HG02759 (cell line): ENCODE data around the gene XPR1.
"Not testable (repeated sequence)": the region's sequence is repeated elsewhere in the genome, so short reads cannot be mapped to it uniquely, and the experiment has no call there.

Experiments used
- ATAC-seq: cut with Tn5 transposase; IDR thresholded peaks from one replicate; pipeline ENCODE4 v1.9.1; 2021; ENCODE audit warnings: mild to moderate bottlenecking, moderate library complexity; ENCODE audit not compliant: unreplicated experiment

Gene XPR1

GRCh38 chr1:180711260-180711659 is 79.4 kb downstream of the XPR1 start:
- not testable (repeated sequence) for ATAC-seq

- no peak for ATAC-seq
These were observed 88.9 kb downstream of the XPR1 start for GRCh38 chr1:180720753-180721152.

- no peak for ATAC-seq
These were observed 90.8 kb downstream of the XPR1 start for GRCh38 chr1:180722586-180722985.

- no peak for ATAC-seq
These were observed 92.2 kb downstream of the XPR1 start for GRCh38 chr1:180724055-180724454.

GRCh38 chr1:180726024-180726423 is 94.2 kb downstream of the XPR1 start:
- not testable (repeated sequence) for ATAC-seq

GRCh38 chr1:180727751-180728150 is 95.9 kb downstream of the XPR1 start:
- not testable (repeated sequence) for ATAC-seq

GRCh38 chr1:180728472-180729106 is 96.8 kb downstream of the XPR1 start:
- no peak for ATAC-seq

GRCh38 chr1:180731131-180731530 is 99.3 kb downstream of the XPR1 start:
- no peak for ATAC-seq

- ATAC-seq: no peak
These were observed 101.0 kb downstream of the XPR1 start for GRCh38 chr1:180732866-180733265.

- no peak for ATAC-seq
These were observed 102.5 kb downstream of the XPR1 start for GRCh38 chr1:180734366-180734765.

- ATAC-seq: no peak
These were observed 110.8 kb downstream of the XPR1 start for GRCh38 chr1:180742663-180743062.

GRCh38 chr1:180743868-180744267 is 112.0 kb downstream of the XPR1 start:
- ATAC-seq: no peak

GRCh38 chr1:180745098-180745497 is 113.3 kb downstream of the XPR1 start:
- no peak for ATAC-seq

- no peak for ATAC-seq
These were observed 120.1 kb downstream of the XPR1 start for GRCh38 chr1:180751921-180752320.

- no peak for ATAC-seq
These were observed 122.6 kb downstream of the XPR1 start for GRCh38 chr1:180754453-180754852.

GRCh38 chr1:180757657-180758056 is 125.8 kb downstream of the XPR1 start:
- ATAC-seq: no peak

GRCh38 chr1:180762796-180763195 is 131.0 kb downstream of the XPR1 start:
- no peak for ATAC-seq

- ATAC-seq: no peak
These were observed 133.3 kb downstream of the XPR1 start for GRCh38 chr1:180765151-180765550.

- ATAC-seq: no peak
These were observed 138.1 kb downstream of the XPR1 start for GRCh38 chr1:180769889-180770288.

GRCh38 chr1:180773210-180773865 is 141.5 kb downstream of the XPR1 start:
- ATAC-seq: no peak

GRCh38 chr1:180775801-180776200 is 144.0 kb downstream of the XPR1 start:
- no peak for ATAC-seq

- no peak for ATAC-seq
These were observed 145.4 kb downstream of the XPR1 start for GRCh38 chr1:180777072-180777689.
